ENCODE results near the gene SKI.

Gene SKI

GRCh38 chr1:2298685-2299084 is 70.6 kb downstream of the SKI start:
- no peak for FAIRE-seq

GRCh38 chr1:2299131-2299627 is 71.1 kb downstream of the SKI start:
- no peak for FAIRE-seq

GRCh38 chr1:2300004-2300771 is 72.1 kb downstream of the SKI start:
- no peak for FAIRE-seq

DNA sequence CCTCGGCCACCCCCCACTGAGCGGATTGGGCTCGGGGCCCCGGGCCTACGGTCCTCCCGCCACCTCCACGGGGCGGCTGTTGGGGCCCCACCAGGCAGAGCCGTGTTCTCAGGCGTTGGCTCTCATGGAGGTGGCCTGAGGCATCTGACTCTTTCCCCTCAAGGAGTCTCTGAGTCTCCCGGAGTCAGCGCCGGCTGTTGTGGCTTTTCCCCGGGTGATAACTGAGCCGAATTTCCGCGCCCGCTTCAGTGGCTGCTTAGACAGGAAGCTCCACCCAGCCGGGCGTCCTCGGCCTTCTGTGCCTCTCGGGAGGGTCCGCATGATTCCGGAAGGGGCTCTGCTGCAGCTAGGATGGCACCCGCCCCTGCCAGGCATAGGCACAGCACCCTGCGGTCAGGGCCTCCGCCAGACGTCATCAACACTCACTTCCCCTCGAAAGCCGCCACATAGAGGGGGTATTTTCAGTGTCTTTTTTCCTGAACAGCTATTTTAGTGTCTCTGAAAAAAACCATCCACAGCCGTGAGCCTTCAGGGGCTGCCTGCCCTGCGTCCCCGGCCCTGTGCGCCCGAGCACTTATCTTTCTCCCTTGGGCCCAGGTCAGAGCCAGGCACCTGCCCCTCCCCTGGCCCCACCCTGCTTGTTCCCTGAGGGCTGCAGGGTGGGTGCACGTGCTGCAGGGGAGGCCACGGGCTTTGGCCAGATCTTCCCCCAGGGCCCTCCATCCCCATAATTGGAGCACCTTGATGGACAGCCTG is 72.9 kb downstream of the SKI start:
- FAIRE-seq = no peak

- no peak for FAIRE-seq
Measured at GRCh38 chr1:2301607-2302291, 73.6 kb downstream of the SKI start.

DNA sequence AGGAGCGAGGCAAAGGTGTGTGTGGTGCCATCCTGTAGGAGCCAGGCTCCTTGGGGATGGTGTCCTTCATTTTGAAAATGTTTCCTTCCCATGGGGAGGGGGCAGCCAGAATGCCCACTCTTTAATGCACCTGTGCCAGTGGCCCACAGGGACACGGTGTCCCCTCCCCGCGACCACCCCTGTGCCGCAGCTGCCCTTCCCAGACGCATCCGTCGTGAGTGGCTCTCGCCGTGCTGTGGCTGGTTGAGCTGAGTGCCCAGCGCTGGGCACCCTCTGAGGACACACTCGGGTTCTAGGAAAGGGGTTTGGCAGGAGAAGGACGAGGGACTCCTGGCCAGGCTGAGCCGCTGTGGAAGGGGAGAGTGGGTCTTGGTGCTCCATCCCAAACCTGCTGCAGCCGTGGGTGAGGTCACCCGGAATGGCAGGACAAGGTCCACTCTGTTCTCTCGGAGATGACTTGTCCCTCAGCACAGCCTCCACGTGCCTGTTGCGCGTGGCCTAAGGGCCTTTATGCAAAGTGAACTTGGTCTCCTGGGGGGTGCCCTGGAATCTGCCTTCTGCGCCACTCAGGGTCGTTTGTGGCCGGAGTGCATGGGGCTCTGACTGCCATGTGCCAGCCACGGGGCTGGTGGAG is 74.3 kb downstream of the SKI start:
- FAIRE-seq = no peak

DNA sequence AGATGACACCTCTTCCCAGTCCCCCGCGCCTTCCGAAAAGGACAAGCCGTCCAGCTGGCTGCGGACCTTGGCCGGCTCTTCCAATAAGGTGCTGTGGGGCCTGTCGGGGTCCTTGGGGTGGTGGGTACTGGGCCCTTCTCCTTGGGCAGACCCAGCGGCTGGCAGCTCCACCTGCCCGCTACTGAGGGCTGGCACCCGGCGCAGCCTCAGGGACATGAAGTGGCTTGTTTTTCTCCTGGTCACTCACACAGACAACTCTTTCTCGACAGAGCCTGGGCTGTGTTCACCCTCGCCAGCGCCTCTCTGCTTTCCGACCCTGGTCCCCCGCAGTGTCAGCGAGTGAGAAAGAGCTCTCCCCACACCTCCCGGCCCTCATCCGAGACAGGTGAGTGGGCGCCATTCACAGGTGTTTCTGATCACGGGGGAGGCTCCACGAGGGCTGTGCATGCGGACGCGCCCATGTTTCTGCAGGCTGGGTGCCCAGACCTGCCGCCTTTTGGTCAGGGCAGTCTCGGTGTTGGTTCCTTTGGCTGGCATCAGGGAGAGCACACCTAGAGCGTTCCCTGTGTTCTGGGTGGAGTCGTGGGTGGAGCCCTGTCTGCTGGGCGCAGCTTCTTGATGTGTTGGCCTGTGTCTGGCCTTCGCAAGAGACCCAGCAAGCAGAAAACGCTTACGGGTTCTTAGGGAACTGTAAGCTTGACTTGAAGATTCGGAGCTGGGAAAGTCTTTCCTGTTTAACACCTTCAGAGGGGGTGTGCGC is 75.1 kb downstream of the SKI start:
- FAIRE-seq = no peak

DNA sequence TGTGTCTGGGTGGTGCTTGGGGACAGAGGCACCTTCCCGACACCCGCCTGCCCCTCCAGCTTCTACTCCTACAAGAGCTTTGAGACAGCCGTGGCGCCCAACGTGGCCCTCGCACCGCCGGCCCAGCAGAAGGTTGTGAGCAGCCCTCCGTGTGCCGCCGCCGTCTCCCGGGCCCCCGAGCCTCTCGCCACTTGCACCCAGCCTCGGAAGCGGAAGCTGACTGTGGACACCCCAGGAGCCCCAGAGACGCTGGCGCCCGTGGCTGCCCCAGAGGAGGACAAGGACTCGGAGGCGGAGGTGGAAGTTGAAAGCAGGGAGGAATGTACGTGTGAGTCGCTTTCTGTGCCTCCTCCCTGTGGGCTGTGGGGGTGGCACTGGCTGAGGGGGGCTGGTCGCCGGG is 75.7 kb downstream of the SKI start:
- no peak for FAIRE-seq

DNA sequence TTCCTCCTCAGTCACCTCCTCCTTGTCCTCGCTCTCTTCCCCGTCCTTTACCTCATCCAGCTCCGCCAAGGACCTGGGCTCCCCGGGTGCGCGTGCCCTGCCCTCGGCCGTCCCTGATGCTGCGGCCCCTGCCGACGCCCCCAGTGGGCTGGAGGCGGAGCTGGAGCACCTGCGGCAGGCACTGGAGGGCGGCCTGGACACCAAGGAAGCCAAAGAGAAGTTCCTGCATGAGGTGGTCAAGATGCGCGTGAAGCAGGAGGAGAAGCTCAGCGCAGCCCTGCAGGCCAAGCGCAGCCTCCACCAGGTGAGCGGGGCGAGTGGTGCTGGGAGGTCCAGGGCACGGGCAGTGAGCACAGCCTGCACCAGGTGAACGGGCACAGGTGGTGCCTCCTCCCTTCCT is 76.2 kb downstream of the SKI start:
- no peak for FAIRE-seq

GRCh38 chr1:2304921-2305681 is 77.0 kb downstream of the SKI start:
- FAIRE-seq = no peak

- no peak for FAIRE-seq
Measured at GRCh38 chr1:2306151-2306978, 78.2 kb downstream of the SKI start.

DNA sequence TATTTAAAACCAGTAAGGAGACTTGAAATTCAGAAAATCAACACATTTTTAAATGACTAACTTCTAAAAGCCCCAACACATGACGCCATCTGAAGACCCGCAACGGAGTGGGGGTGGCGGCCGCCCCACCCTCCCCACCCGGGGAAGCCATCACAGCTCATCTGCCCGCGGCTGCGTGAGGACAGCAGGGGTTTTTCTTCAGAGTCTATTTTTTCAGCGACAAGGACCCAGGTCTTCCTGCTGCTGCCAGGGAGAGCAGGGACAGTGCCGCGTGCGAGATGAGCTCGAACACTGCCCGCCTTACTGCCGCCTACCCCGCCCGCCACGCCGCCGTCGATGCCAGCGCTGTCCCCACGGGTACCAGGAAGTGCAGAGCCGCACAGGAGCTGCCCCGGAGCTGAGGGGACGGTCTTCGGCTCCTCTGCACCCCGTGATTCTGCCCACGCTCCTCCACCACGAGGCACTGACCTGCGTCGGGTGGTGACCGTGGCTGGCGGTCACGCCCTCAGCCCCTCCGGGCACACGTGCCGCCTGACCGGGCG is 79.0 kb downstream of the SKI start:
- FAIRE-seq = no peak

DNA sequence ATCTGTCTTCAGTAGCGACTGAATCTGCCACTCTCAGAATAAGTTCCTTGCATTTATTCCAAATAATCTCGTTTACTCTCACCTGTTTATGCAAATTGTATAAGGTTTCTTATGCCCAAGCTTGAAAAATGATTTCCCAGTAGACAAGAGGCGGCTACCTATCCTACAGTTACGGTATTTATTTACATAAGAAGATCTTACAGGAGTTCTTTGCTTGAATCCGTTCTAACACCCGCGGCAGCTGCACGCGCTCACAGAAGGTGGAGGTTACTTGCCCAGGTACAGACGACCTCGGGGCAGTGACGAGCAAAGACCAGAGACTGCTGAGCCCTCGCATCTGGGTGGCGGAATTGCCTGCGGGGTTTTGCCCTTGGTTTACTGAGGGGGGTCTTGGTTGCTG is 79.9 kb downstream of the SKI start:
- FAIRE-seq = no peak

DNA sequence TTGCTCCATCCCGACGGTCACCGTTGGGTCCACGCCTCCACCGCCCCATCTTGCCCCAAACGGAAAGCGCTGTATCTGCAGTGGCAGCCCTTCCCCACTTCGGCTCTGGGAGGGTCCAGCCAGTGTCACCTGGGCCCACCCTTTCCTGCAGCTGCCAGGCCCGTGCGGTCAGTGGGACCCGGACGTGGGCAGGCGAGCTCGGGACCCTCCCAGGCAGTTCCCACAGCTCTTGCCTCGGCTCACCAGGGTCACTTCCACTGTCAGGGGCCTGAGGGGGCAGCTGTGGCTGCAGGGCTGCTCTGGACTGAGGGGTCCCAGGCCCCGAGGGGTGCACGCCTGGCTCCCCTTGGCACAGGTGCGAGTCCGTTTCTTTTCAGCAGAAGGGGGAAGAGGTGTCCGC is 80.7 kb downstream of the SKI start:
- no peak for FAIRE-seq

GRCh38 chr1:2310332-2311183 is 82.4 kb downstream of the SKI start:
- no peak for FAIRE-seq

DNA sequence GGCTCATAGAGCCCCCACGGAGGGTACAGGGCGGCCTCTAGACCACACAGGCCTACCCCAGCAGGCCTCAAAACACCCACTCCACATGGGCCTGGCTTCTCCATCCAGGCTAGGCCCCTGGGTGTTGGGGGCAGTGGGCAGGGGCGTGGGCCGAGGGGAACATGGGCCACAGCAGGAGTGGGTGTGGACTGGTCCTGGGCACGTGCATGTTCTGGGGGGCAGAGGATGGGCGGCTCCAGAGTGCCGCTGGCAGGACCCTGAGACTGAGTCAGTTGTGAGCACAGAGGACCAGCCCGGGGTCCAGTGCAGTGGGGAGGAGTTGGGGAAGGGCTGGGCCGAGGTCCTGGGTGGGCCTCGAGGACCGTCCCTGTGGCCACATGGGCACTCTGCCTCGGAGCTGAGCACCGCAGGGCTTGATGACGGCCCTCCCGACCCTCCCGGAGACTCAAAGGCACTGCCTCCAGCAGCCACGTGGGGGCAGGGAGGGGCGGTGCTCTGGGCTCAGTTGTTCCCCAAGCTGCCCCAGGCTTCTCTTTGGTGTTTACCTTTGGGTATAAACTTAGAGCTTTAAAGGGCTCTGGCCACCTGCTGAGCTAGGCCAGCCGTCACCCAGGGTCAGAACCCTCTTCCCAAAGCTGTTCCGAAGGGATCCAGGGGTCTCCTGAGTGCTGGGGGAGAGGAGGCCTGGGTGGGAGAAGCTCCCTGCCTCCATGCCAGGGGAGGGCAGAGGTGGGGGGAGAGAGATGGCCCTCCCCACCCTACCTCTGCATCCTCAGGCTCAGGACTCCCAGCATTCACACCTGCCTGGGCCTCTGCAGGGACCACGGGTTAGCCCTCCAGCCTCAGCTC is 83.3 kb downstream of the SKI start:
- no peak for FAIRE-seq

- no peak for FAIRE-seq
Measured at GRCh38 chr1:2312160-2312514, 84.0 kb downstream of the SKI start.

DNA sequence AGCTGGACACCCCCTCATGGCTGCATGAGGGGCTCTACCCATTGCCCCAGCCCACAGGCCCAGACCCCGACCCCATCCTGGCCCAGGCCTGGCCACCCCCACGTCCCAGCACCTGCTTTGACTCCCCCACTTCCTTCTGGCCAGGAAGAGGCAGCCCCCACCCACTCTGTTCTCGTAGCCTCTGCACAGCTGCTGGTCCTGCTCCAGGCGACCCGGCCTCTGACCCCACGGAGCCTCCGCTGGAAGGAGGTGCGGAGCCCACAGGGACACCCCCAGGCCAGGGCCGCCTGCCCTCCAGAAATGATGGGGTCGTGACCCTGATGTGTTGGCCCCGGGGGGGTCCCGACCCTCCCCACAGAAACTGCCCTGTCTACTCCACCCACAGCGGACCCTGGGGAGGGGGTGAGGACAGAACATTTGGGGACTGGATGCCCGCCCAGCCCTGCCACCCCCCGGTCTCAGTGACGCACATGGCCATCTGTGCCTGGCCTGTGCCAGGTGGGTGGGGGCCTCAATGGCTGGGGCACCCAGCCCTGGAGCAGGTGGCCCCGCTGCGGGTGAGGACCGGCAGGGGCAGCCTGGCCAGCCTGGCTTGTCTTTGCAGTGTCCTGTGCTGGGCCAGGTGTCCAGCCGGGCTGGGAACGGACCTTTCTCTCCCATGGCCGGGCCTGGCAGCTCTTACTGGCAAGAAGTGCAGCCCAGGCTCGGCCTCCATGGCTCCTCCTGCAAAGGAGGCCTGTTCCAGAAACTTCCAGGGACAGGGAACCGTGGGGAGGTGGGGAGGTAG is 84.6 kb downstream of the SKI start:
- FAIRE-seq = no peak
